ENCODE measurements around the gene TSFM.

GRCh38 chr12:57839996-57840395, 57.4 kb downstream of the TSFM start:
- TF ChIP-seq, protein P1, sequence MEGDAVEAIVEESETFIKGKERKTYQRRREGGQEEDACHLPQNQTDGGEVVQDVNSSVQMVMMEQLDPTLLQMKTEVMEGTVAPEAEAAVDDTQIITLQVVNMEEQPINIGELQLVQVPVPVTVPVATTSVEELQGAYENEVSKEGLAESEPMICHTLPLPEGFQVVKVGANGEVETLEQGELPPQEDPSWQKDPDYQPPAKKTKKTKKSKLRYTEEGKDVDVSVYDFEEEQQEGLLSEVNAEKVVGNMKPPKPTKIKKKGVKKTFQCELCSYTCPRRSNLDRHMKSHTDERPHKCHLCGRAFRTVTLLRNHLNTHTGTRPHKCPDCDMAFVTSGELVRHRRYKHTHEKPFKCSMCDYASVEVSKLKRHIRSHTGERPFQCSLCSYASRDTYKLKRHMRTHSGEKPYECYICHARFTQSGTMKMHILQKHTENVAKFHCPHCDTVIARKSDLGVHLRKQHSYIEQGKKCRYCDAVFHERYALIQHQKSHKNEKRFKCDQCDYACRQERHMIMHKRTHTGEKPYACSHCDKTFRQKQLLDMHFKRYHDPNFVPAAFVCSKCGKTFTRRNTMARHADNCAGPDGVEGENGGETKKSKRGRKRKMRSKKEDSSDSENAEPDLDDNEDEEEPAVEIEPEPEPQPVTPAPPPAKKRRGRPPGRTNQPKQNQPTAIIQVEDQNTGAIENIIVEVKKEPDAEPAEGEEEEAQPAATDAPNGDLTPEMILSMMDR (IDR thresholded peaks at IDR 0.05; ENCODE audit: insufficient read depth, low read length) = no peak
- TF ChIP-seq GABPA (IDR thresholded peaks at IDR 0.05; ENCODE audit: low read depth) (no peak), POLR2AphosphoS5 (IDR thresholded peaks at IDR 0.05; ENCODE audit: low read depth) (no peak)
- TF ChIP-seq, protein P2, sequence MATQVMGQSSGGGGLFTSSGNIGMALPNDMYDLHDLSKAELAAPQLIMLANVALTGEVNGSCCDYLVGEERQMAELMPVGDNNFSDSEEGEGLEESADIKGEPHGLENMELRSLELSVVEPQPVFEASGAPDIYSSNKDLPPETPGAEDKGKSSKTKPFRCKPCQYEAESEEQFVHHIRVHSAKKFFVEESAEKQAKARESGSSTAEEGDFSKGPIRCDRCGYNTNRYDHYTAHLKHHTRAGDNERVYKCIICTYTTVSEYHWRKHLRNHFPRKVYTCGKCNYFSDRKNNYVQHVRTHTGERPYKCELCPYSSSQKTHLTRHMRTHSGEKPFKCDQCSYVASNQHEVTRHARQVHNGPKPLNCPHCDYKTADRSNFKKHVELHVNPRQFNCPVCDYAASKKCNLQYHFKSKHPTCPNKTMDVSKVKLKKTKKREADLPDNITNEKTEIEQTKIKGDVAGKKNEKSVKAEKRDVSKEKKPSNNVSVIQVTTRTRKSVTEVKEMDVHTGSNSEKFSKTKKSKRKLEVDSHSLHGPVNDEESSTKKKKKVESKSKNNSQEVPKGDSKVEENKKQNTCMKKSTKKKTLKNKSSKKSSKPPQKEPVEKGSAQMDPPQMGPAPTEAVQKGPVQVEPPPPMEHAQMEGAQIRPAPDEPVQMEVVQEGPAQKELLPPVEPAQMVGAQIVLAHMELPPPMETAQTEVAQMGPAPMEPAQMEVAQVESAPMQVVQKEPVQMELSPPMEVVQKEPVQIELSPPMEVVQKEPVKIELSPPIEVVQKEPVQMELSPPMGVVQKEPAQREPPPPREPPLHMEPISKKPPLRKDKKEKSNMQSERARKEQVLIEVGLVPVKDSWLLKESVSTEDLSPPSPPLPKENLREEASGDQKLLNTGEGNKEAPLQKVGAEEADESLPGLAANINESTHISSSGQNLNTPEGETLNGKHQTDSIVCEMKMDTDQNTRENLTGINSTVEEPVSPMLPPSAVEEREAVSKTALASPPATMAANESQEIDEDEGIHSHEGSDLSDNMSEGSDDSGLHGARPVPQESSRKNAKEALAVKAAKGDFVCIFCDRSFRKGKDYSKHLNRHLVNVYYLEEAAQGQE (IDR thresholded peaks at IDR 0.05; ENCODE audit: insufficient replicate concordance, low read depth) = no peak
